ENCODE measurements around the gene KLHL29. TPM values are rescaled to one million over a fixed set of nuclear protein-coding genes. Genes with fewer than 3 reads are reported as not detected.

KLHL29 gene
- polyA plus RNA-seq, 3 donors: 11.8 to 16.7 (median 15.2) TPM

- DNase-seq: no peak
Measured at GRCh38 chr2:23420091-23420839, 35.3 kb downstream of the KLHL29 start.

GRCh38 chr2:23420840-23421476 lies 36.0 kb downstream of the KLHL29 start:
- DNase-seq: no peak

GRCh38 chr2:23422089-23423061 lies 37.4 kb downstream of the KLHL29 start:
- no peak for DNase-seq

GRCh38 chr2:23423062-23423872 lies 38.3 kb downstream of the KLHL29 start:
- no peak for DNase-seq

GRCh38 chr2:23423873-23424680 lies 39.1 kb downstream of the KLHL29 start:
- DNase-seq: peak; percentile 42

- no peak for DNase-seq
Measured at GRCh38 chr2:23425338-23425871, 40.4 kb downstream of the KLHL29 start.

GRCh38 chr2:23425885-23426262 lies 40.9 kb downstream of the KLHL29 start:
- DNase-seq: no peak

- DNase-seq: no peak
Measured at GRCh38 chr2:23426263-23426905, 41.4 kb downstream of the KLHL29 start.

- DNase-seq: no peak
Measured at GRCh38 chr2:23427350-23427749, 42.4 kb downstream of the KLHL29 start.

- DNase-seq: no peak
Measured at GRCh38 chr2:23427976-23428375, 43.0 kb downstream of the KLHL29 start.

- DNase-seq: no peak
Measured at GRCh38 chr2:23429036-23429435, 44.1 kb downstream of the KLHL29 start.

GRCh38 chr2:23430263-23430662 lies 45.3 kb downstream of the KLHL29 start:
- DNase-seq: no peak

- DNase-seq: no peak
Measured at GRCh38 chr2:23432531-23432930, 47.6 kb downstream of the KLHL29 start.

GRCh38 chr2:23433282-23433681 lies 48.3 kb downstream of the KLHL29 start:
- DNase-seq: no peak

- no peak for DNase-seq
Measured at GRCh38 chr2:23434721-23435121, 49.7 kb downstream of the KLHL29 start.

- no peak for DNase-seq
Measured at GRCh38 chr2:23435250-23436035, 50.5 kb downstream of the KLHL29 start.

- DNase-seq: no peak
Measured at GRCh38 chr2:23436346-23437098, 51.5 kb downstream of the KLHL29 start.

GRCh38 chr2:23441414-23441813 lies 56.4 kb downstream of the KLHL29 start:
- no peak for DNase-seq

Data from renal pelvis (tissue), 4 donors.